OCI-LY1 (cell line): ENCODE measurements around the gene NDUFS1.

ENCODE experiments used
- CTCF ChIP-seq: fragments of 200-600 bp; sonication (generic), shearing (Covaris generic); IDR thresholded peaks from 2 replicates; pipeline ENCODE4 v1.5.1; 2017; ENCODE audit warnings: mild to moderate bottlenecking, antibody characterized with exemption, low read length, moderate library complexity, mixed read lengths
- EZH2 ChIP-seq: fragments of 200-600 bp; sonication (generic), shearing (Covaris generic); IDR thresholded peaks from 2 replicates; pipeline ENCODE4 v1.8.0; 2017; ENCODE audit warnings: borderline replicate concordance, mixed run types, mild to moderate bottlenecking, antibody characterized with exemption, low read length, moderate library complexity, mixed read lengths

- no peak for TF ChIP-seq CTCF
- no peak for TF ChIP-seq EZH2
Measured at GRCh38 chr2:206190689-206191088, 31.4 kb upstream of the NDUFS1 start.
